PC-9 (cell line): ENCODE results near the gene PPP2CA. TPM values are rescaled to one million over a fixed set of nuclear protein-coding genes. Genes with fewer than 3 reads are reported as not detected.
"Not testable (repeated sequence)": the region's sequence is repeated elsewhere in the genome, so short reads cannot be mapped to it uniquely, and the experiment has no call there.

Experiments used
- BruUV-seq: library from RNA; stranded (reverse); fragments of 400-500 nt; replicated peaks from 2 replicates; lab custom pipeline; 2021; lab: Mats Ljungman, UMichigan
- CTCF ChIA-PET: fragments of 300-600 bp; sonication (Branson Sonifier 250); formaldehyde crosslinking; loops from one replicate; lab custom pipeline; 2022; ENCODE audit warnings: antibody characterized with exemption; lab: Charles Lee
- POLR2A ChIA-PET: fragments of 300-600 bp; sonication (Branson Sonifier 250); formaldehyde crosslinking; loops from one replicate; lab custom pipeline; 2022; ENCODE audit warnings: antibody characterized with exemption; ENCODE audit not compliant: unreplicated experiment; lab: Charles Lee
- DNase-seq, 2 experiments: peaks; one replicate each; pipeline versions ENCODE4 v3.0.0 to v3.0.0-alpha.2; 2015 to 2022; ENCODE audit warnings: mixed read lengths in 1 of 2
- H2AFZ ChIP-seq: fragments of 200-600 bp; sonication (generic); 2 replicates; pipeline ENCODE4 v1.8.1; 2017; ENCODE audit warnings: antibody characterized with exemption
- H3F3A ChIP-seq: fragments of 200-600 bp; sonication (generic); 2 replicates; pipeline ENCODE4 v1.8.1; 2017; ENCODE audit warnings: antibody characterized with exemption, mild to moderate bottlenecking, low read depth; ENCODE audit not compliant: insufficient read depth
- H3K27ac ChIP-seq: fragments of 200-600 bp; sonication (generic); 2 replicates; pipeline ENCODE4 v1.6.1; 2016; ENCODE audit warnings: mixed run types
- H3K27me3 ChIP-seq: fragments of 200-600 bp; sonication (generic); 2 replicates; pipeline ENCODE4 v1.6.1; 2016; ENCODE audit warnings: low read depth, mixed run types; ENCODE audit not compliant: insufficient read depth
- H3K36me3 ChIP-seq: fragments of 200-600 bp; sonication (generic); 2 replicates; pipeline ENCODE4 v1.6.1; 2016; ENCODE audit warnings: low read depth, mixed run types
- H3K4me1 ChIP-seq: fragments of 200-600 bp; sonication (generic); replicated peaks from 2 replicates; pipeline ENCODE4 v1.6.1; 2016; ENCODE audit warnings: mixed run types; ENCODE audit not compliant: insufficient read depth
- H3K4me2 ChIP-seq: fragments of 200-600 bp; sonication (generic); 2 replicates; pipeline ENCODE4 v1.6.1; 2017; ENCODE audit warnings: mixed run types
- H3K4me3 ChIP-seq: fragments of 200-600 bp; sonication (generic); 2 replicates; pipeline ENCODE4 v1.6.1; 2016; ENCODE audit warnings: mixed run types
- H3K79me2 ChIP-seq: fragments of 200-600 bp; sonication (generic); 2 replicates; pipeline ENCODE4 v1.6.1; 2017; ENCODE audit warnings: low read depth, mixed run types
- H3K9me2 ChIP-seq: fragments of 200-600 bp; sonication (generic); 2 replicates; pipeline ENCODE4 v1.8.1; 2017; ENCODE audit warnings: mild to moderate bottlenecking; ENCODE audit not compliant: insufficient read depth
- H3K9me3 ChIP-seq: fragments of 200-600 bp; sonication (generic); 2 replicates; pipeline ENCODE4 v1.8.1; 2016; ENCODE audit warnings: low read depth; ENCODE audit not compliant: insufficient read depth
- H4K20me1 ChIP-seq: fragments of 200-600 bp; sonication (generic); 2 replicates; pipeline ENCODE4 v1.8.1; 2017; ENCODE audit not compliant: insufficient read depth
- EZH2 ChIP-seq: fragments of 200-600 bp; sonication (generic); IDR thresholded peaks from 2 replicates; pipeline ENCODE4 v1.8.0; 2017; ENCODE audit warnings: antibody characterized with exemption, low read depth
- intact Hi-C: fragments of 100-400 bp; cut with micrococcal nuclease; formaldehyde crosslinking; loops from one replicate; pipeline ENCODE4 v1.10.0; 2022; ENCODE audit not compliant: unreplicated experiment
- total RNA-seq: library from RNA; stranded (reverse); gene quantifications from 2 replicates; pipeline ENCODE4 v1.2.3, GENCODE V29; 2021
- TF ChIP-seq, protein P1 (sequence below): fragments of 200-600 bp; sonication (generic); conservative IDR thresholded peaks from 2 replicates; pipeline ENCODE4 v1.6.1; 2017; ENCODE audit warnings: mixed run types, antibody characterized with exemption, mild to moderate bottlenecking, moderate library complexity

Gene PPP2CA
- total RNA-seq, 1 experiment from 2014 or later: 149 TPM

GRCh38 chr5:134215757-134216156 lies 10.1 kb downstream of the PPP2CA start:
- TF ChIP-seq EZH2: no peak
- TF ChIP-seq, protein P1, sequence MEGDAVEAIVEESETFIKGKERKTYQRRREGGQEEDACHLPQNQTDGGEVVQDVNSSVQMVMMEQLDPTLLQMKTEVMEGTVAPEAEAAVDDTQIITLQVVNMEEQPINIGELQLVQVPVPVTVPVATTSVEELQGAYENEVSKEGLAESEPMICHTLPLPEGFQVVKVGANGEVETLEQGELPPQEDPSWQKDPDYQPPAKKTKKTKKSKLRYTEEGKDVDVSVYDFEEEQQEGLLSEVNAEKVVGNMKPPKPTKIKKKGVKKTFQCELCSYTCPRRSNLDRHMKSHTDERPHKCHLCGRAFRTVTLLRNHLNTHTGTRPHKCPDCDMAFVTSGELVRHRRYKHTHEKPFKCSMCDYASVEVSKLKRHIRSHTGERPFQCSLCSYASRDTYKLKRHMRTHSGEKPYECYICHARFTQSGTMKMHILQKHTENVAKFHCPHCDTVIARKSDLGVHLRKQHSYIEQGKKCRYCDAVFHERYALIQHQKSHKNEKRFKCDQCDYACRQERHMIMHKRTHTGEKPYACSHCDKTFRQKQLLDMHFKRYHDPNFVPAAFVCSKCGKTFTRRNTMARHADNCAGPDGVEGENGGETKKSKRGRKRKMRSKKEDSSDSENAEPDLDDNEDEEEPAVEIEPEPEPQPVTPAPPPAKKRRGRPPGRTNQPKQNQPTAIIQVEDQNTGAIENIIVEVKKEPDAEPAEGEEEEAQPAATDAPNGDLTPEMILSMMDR: no peak
- H3K4me3 ChIP-seq: no peak overlapping the region
- no peak overlapping the region for H3K27ac ChIP-seq
- peaks cover 93% of the 10 kb centered on the region for H4K20me1 ChIP-seq
- BruUV-seq: no TSS peak
- H3K79me2 ChIP-seq: peaks cover 100% of the 10 kb centered on the region
- ChIA-PET POLR2A (no interaction called here), CTCF (no interaction called here)
- peaks cover 3% of the 10 kb centered on the region; the same call in 1 of the 2 replicates for H3K9me3 ChIP-seq
- no peaks in the 10 kb centered on the region for H3K27me3 ChIP-seq
- H3K4me2 ChIP-seq: no peak overlapping the region
- intact Hi-C loops: no loop called here
- H3K36me3 ChIP-seq: peaks cover 24% of the 10 kb centered on the region
- H3F3A ChIP-seq: peaks cover 10% of the 10 kb centered on the region; the same call in 1 of the 2 replicates
- H3K9me2 ChIP-seq: no peaks in the 10 kb centered on the region
- peaks cover 4% of the 10 kb centered on the region for H3K4me1 ChIP-seq
- no peak overlapping the region for H2AFZ ChIP-seq
- no peak for DNase-seq

DNA sequence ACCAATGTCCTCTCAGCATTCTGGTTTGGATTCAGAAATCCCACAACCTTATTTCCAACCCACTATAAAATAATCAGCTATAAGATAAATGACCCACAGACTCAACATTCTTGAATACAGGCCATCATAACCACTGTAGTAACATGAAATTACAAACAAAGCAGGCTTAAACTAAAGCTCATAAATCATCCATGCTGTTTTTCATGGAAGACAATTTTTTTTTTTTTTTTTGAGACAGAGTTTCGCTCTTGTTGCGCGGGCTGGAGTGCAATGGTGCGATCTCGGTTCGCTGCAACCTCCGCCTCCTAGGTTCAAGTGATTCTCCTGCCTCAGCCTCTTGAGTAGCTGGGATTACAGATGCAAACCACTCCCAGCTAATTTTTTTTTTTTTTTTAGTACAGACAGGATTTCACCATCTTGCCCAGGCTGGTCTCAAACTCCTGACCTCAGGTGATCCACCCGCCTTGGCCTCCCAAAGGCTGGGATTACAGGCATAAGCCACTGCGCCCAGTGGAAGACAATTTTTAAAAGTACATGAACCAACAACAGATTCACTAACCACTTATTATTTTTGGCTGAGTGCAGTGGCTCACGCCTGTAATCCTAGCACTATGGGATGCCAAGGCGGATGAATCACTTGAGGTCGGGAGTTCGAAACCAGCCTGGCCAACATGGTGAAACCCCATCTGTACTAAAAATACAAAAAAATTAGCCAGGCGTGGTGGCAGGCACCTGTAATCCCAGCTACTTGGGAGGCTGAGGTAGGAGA lies 14.4 kb downstream of the PPP2CA start:
- H4K20me1 ChIP-seq: peaks cover 93% of the 10 kb centered on the region
- POLR2A ChIA-PET: interaction anchor here (0.7 to 0.8 kb wide), 2 partner anchors 34 to 58 kb away, joined by 7 to 13 read pairs; no protein-coding TSS in a partner anchor
- H3K4me2 ChIP-seq: not testable (repeated sequence)

GRCh38 chr5:134209477-134210245 lies 16.2 kb downstream of the PPP2CA start:
- Histone ChIP-seq H3K9me2 (no peaks in the 10 kb centered on the region), H3K27ac (no peak overlapping the region), H3K4me1 (no peaks in the 10 kb centered on the region), H3K27me3 (no peaks in the 10 kb centered on the region), H3K79me2 (peaks cover 98% of the 10 kb centered on the region), H4K20me1 (peaks cover 91% of the 10 kb centered on the region), H2AFZ (no peak overlapping the region), H3K4me2 (no peak overlapping the region), H3K36me3 (peaks cover 17% of the 10 kb centered on the region), H3K9me3 (peaks cover 3% of the 10 kb centered on the region; the same call in 1 of the 2 replicates), H3F3A (peaks cover 16% of the 10 kb centered on the region), H3K4me3 (no peak overlapping the region)
- no peak for DNase-seq
- TF ChIP-seq EZH2: no peak
- TF ChIP-seq, protein P1: no peak
- POLR2A ChIA-PET: interaction anchor here (0.6 to 0.7 kb wide), 2 partner anchors 24 to 77 kb away, joined by 3 to 7 read pairs; no protein-coding TSS in a partner anchor
- BruUV-seq: no TSS peak
- CTCF ChIA-PET: interaction anchor here (0.6 kb wide), 1 partner anchor 549 kb away, joined by 3 read pairs; the partner anchor contains the start of gene DDX46
- intact Hi-C loops: no loop called here

More for the DNA sequence above, 14.4 kb downstream of the PPP2CA start:
- H3K36me3 ChIP-seq: peaks cover 21% of the 10 kb centered on the region
- DNase-seq, H3K27ac ChIP-seq, CTCF ChIA-PET, intact Hi-C loops, H3K4me3 ChIP-seq, H3K9me3 ChIP-seq, BruUV-seq, H2AFZ ChIP-seq, H3K27me3 ChIP-seq, H3K9me2 ChIP-seq, H3K4me1 ChIP-seq: not testable (repeated sequence)
- peaks cover 16% of the 10 kb centered on the region; the same call in 1 of the 2 replicates for H3F3A ChIP-seq
- H3K79me2 ChIP-seq: peaks cover 100% of the 10 kb centered on the region
